ENCODE data around the gene CD70. TPM values are rescaled to one million over a fixed set of nuclear protein-coding genes. Genes with fewer than 3 reads are reported as not detected.
"Not testable (repeated sequence)": the region's sequence is repeated elsewhere in the genome, so short reads cannot be mapped to it uniquely, and the experiment has no call there.

CD70 gene
- total RNA-seq, 1 donor from 2014 or later, result 0.51 TPM

- TF ChIP-seq CTCF (IDR thresholded peaks at IDR 0.05; ENCODE audit: unreplicated experiment), result no peak
- H3K4me1 Mint-ChIP-seq (ENCODE audit: unreplicated experiment), result no peaks in the 10 kb centered on the region
- peaks cover 8% of the 10 kb centered on the region for H3K36me3 Mint-ChIP-seq (ENCODE audit: low read depth, unreplicated experiment)
- H3K4me3 Mint-ChIP-seq (ENCODE audit: unreplicated experiment), result no peak overlapping the region
- DNase-seq (ENCODE audit: low spot score), result no peak
- H3K27ac Mint-ChIP-seq (ENCODE audit: unreplicated experiment), result no peak overlapping the region
- no peaks in the 10 kb centered on the region for H3K27me3 Mint-ChIP-seq (ENCODE audit: unreplicated experiment)
- H3K9me3 Mint-ChIP-seq (ENCODE audit: unreplicated experiment), result peaks cover 16% of the 10 kb centered on the region
These were observed 39.9 kb downstream of the CD70 start for GRCh38 chr19:6551091-6551490.

GRCh38 chr19:6550679-6551078, 40.3 kb downstream of the CD70 start:
- not testable (repeated sequence) for H3K36me3 Mint-ChIP-seq (ENCODE audit: low read depth, unreplicated experiment); H3K4me3 Mint-ChIP-seq (ENCODE audit: unreplicated experiment); DNase-seq (ENCODE audit: low spot score); H3K27me3 Mint-ChIP-seq (ENCODE audit: unreplicated experiment); H3K4me1 Mint-ChIP-seq (ENCODE audit: unreplicated experiment); H3K27ac Mint-ChIP-seq (ENCODE audit: unreplicated experiment)
- peaks cover 16% of the 10 kb centered on the region for H3K9me3 Mint-ChIP-seq (ENCODE audit: unreplicated experiment)

GRCh38 chr19:6543866-6544347, 47.0 kb downstream of the CD70 start:
- no peak overlapping the region for H3K27ac Mint-ChIP-seq (ENCODE audit: unreplicated experiment)
- no peak for TF ChIP-seq CTCF (IDR thresholded peaks at IDR 0.05; ENCODE audit: unreplicated experiment)
- peaks cover 8% of the 10 kb centered on the region for H3K9me3 Mint-ChIP-seq (ENCODE audit: unreplicated experiment)
- H3K36me3 Mint-ChIP-seq (ENCODE audit: low read depth, unreplicated experiment), result peaks cover 8% of the 10 kb centered on the region
- H3K4me1 Mint-ChIP-seq (ENCODE audit: unreplicated experiment), result no peaks in the 10 kb centered on the region
- no peak overlapping the region for H3K4me3 Mint-ChIP-seq (ENCODE audit: unreplicated experiment)
- H3K27me3 Mint-ChIP-seq (ENCODE audit: unreplicated experiment), result peaks cover 2% of the 10 kb centered on the region
- DNase-seq (ENCODE audit: low spot score), result no peak

GRCh38 chr19:6540918-6541689, 49.8 kb downstream of the CD70 start:
- no peak overlapping the region for H3K4me3 Mint-ChIP-seq (ENCODE audit: unreplicated experiment)
- no peaks in the 10 kb centered on the region for H3K4me1 Mint-ChIP-seq (ENCODE audit: unreplicated experiment)
- H3K36me3 Mint-ChIP-seq (ENCODE audit: low read depth, unreplicated experiment), result no peaks in the 10 kb centered on the region
- no peak for DNase-seq (ENCODE audit: low spot score)
- peaks cover 3% of the 10 kb centered on the region for H3K27me3 Mint-ChIP-seq (ENCODE audit: unreplicated experiment)
- no peak for TF ChIP-seq CTCF (IDR thresholded peaks at IDR 0.05; ENCODE audit: unreplicated experiment)
- peaks cover 4% of the 10 kb centered on the region for H3K9me3 Mint-ChIP-seq (ENCODE audit: unreplicated experiment)
- no peak overlapping the region for H3K27ac Mint-ChIP-seq (ENCODE audit: unreplicated experiment)

GRCh38 chr19:6539514-6539913, 51.4 kb downstream of the CD70 start:
- no peak overlapping the region for H3K4me3 Mint-ChIP-seq (ENCODE audit: unreplicated experiment)
- H3K4me1 Mint-ChIP-seq (ENCODE audit: unreplicated experiment), result no peaks in the 10 kb centered on the region
- no peak for TF ChIP-seq CTCF (IDR thresholded peaks at IDR 0.05; ENCODE audit: unreplicated experiment)
- H3K36me3 Mint-ChIP-seq (ENCODE audit: low read depth, unreplicated experiment), result peaks cover 5% of the 10 kb centered on the region
- no peak overlapping the region for H3K27ac Mint-ChIP-seq (ENCODE audit: unreplicated experiment)
- H3K9me3 Mint-ChIP-seq (ENCODE audit: unreplicated experiment), result peaks cover 8% of the 10 kb centered on the region
- DNase-seq (ENCODE audit: low spot score), result no peak
- H3K27me3 Mint-ChIP-seq (ENCODE audit: unreplicated experiment), result peaks cover 1% of the 10 kb centered on the region

Other genes with a start within 250 kb of the CD70 start
- gene CLPP, start 229.6 kb downstream of the CD70 start, total RNA-seq (ENCODE audit: unreplicated experiment), result 105 TPM
- gene ALKBH7, start 218.4 kb downstream of the CD70 start, total RNA-seq (ENCODE audit: unreplicated experiment), result 66.8 TPM
- 4.6 TPM for gene PSPN, start 215.2 kb downstream of the CD70 start, total RNA-seq (ENCODE audit: unreplicated experiment)
- gene GTF2F1, start 198.0 kb downstream of the CD70 start, total RNA-seq (ENCODE audit: unreplicated experiment), result 95.5 TPM
- gene KHSRP, start 166.3 kb downstream of the CD70 start, total RNA-seq (ENCODE audit: unreplicated experiment), result 290 TPM
- gene SLC25A41, start 157.4 kb downstream of the CD70 start, total RNA-seq (ENCODE audit: unreplicated experiment), result 0.23 TPM
- gene SLC25A23, start 131.4 kb downstream of the CD70 start, total RNA-seq (ENCODE audit: unreplicated experiment), result 20.7 TPM
- gene CRB3, start 126.9 kb downstream of the CD70 start, total RNA-seq (ENCODE audit: unreplicated experiment), result 0.44 TPM
- 1.5 TPM for gene DENND1C, start 109.4 kb downstream of the CD70 start, total RNA-seq (ENCODE audit: unreplicated experiment)
- 0.21 TPM for gene TUBB4A, start 88.8 kb downstream of the CD70 start, total RNA-seq (ENCODE audit: unreplicated experiment)
- 3.0 TPM for gene TNFSF9, start 60.1 kb downstream of the CD70 start, total RNA-seq (ENCODE audit: unreplicated experiment)
- gene TNFSF14, start 79.0 kb upstream of the CD70 start, total RNA-seq (ENCODE audit: unreplicated experiment), result not detected
- gene C3, start 129.5 kb upstream of the CD70 start, total RNA-seq (ENCODE audit: unreplicated experiment), result not detected
- 69.1 TPM for gene GPR108, start 146.4 kb upstream of the CD70 start, total RNA-seq (ENCODE audit: unreplicated experiment)
- 42.8 TPM for gene TRIP10, start 148.5 kb upstream of the CD70 start, total RNA-seq (ENCODE audit: unreplicated experiment)
- gene SH2D3A, start 176.3 kb upstream of the CD70 start, total RNA-seq (ENCODE audit: unreplicated experiment), result 1.5 TPM
- gene VAV1, start 181.6 kb upstream of the CD70 start, total RNA-seq (ENCODE audit: unreplicated experiment), result not detected

All from endothelial cell (in vitro differentiated cells).